ENCODE measurements around the gene MED22. TPM values are rescaled to one million over a fixed set of nuclear protein-coding genes. Genes with fewer than 3 reads are reported as not detected.

MED22 gene
- total and polyA plus RNA-seq, 8 donors: 6.2 to 14.8 (median 10.5) TPM

DNA sequence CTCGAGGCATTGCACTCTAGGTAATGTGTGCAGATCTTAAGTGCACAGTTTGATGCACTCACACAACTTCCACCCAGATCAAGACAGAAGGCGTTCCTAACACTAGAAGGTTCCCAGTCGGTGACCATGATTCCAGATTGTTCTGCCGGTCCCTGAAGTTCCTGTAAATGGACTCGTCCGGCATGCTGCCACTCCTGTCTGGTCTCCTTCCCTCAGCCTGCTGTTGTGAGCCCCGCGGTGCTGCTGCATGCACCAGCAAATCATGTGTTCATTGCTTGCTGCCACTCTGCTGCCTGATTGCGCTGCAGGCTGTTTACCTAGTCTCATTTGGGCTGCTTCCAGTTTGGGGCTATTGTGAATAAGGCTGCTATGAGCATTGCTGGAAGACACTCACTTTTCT lies 39.7 kb upstream of the MED22 start:
- WGBS, 2 donors: 72 to 77% methylated on average over 9 of the region's 9 CpGs
- Histone ChIP-seq H3K4me3 (no peak overlapping the region), H3K4me1 (no peaks in the 10 kb centered on the region), H3K27ac (no peak overlapping the region), H3K9me3 (no peaks in the 10 kb centered on the region), H3K36me3 (no peaks in the 10 kb centered on the region), H3K27me3 (no peaks in the 10 kb centered on the region)
- ATAC-seq: no peak
- intact Hi-C loops (cut with DNase I): no loop called here
- no peak for DNase-seq
- TF ChIP-seq, protein P1, sequence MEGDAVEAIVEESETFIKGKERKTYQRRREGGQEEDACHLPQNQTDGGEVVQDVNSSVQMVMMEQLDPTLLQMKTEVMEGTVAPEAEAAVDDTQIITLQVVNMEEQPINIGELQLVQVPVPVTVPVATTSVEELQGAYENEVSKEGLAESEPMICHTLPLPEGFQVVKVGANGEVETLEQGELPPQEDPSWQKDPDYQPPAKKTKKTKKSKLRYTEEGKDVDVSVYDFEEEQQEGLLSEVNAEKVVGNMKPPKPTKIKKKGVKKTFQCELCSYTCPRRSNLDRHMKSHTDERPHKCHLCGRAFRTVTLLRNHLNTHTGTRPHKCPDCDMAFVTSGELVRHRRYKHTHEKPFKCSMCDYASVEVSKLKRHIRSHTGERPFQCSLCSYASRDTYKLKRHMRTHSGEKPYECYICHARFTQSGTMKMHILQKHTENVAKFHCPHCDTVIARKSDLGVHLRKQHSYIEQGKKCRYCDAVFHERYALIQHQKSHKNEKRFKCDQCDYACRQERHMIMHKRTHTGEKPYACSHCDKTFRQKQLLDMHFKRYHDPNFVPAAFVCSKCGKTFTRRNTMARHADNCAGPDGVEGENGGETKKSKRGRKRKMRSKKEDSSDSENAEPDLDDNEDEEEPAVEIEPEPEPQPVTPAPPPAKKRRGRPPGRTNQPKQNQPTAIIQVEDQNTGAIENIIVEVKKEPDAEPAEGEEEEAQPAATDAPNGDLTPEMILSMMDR (IDR thresholded peaks at IDR 0.05): no peak
- no peak for FAIRE-seq

DNA sequence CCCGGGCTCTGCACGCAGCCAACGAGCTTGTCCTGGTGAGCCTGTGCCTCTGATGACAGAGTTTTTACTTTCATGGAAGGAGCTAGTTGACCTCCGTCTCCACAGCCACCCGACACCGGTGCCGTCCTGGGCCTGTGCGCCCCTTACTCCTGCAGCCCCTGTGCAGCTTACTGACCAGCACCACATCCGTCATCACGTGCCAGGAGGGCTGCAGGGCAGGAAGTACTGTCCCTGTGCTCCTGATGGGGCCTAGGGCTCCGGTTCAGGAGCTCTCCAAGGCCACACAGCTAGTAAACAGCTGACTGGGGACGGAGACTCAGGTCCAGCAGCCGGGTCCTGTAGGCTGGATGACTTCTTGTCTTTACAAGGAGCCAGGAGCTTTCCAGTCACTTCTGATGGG lies 38.4 kb upstream of the MED22 start:
- Histone ChIP-seq H3K27ac (no peak overlapping the region), H3K36me3 (no peaks in the 10 kb centered on the region), H3K4me3 (no peak overlapping the region), H3K9me3 (no peaks in the 10 kb centered on the region), H3K4me1 (no peaks in the 10 kb centered on the region), H3K27me3 (no peaks in the 10 kb centered on the region)
- DNase-seq (peak in 1 of 6 donors; percentile 35), ATAC-seq (no peak), FAIRE-seq (no peak)
- TF ChIP-seq, protein P1 (IDR thresholded peaks at IDR 0.05): no peak
- WGBS, 2 donors: 85 to 88% methylated on average over 13 of the region's 13 CpGs
- intact Hi-C loops (cut with DNase I): no loop called here

DNA sequence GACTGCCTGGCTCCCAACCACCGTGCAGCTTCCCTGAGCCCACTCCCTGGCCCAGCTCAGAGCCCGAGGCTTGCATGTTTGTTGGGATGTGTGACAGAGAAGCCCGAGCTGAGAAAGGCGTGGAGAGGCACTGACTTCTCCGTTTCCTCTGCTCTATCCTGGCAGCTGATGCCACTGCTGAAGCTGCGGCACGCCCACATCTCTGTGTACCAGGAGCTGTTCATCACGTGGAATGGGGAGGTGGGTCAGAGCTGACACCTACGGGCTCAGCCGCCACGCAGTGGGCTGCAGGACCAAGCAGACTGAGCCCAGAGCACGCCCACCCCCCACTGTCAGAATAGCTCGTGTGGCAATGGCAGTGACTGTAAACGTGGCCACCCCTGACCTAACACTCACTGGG lies 37.5 kb upstream of the MED22 start:
- WGBS, 2 donors: 88 to 92% methylated on average over 14 of the region's 14 CpGs
- Histone ChIP-seq H3K27me3 (no peaks in the 10 kb centered on the region), H3K27ac (no peak overlapping the region), H3K4me3 (no peak overlapping the region), H3K9me3 (no peaks in the 10 kb centered on the region), H3K36me3 (no peaks in the 10 kb centered on the region), H3K4me1 (no peaks in the 10 kb centered on the region)
- FAIRE-seq (no peak), ATAC-seq (no peak), DNase-seq (no peak)
- TF ChIP-seq, protein P1 (IDR thresholded peaks at IDR 0.05): no peak
- intact Hi-C loops (cut with DNase I): no loop called here

DNA sequence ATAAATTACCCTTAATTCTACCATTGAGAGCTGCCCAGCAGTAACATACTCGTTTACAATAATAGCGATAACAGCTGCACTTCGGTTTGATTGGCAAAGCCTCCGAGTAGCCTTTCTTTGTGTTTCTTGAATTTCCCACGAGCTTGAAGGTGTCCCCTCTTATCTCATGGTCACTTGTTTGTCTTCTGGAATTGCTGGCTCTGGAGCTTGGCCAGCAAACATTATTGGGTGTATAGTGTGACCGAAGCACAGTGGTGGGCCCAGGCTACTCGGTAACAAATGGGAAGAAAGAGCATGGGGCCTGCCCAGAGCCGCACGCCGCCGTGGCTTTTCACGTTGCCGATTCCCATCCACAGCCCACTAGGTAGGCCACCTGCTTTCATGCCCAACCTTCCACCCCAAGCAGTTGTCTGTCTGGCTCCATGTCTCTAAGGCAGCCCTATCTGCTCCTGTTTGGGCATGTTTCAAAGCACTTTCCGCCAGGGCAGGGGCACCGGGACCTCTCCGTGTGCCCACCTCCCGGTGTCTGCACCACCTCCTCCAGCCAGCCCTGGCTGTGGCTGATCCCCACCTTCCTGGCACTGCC lies 36.9 kb upstream of the MED22 start:
- TF ChIP-seq, protein P1 (IDR thresholded peaks at IDR 0.05): no peak

DNA sequence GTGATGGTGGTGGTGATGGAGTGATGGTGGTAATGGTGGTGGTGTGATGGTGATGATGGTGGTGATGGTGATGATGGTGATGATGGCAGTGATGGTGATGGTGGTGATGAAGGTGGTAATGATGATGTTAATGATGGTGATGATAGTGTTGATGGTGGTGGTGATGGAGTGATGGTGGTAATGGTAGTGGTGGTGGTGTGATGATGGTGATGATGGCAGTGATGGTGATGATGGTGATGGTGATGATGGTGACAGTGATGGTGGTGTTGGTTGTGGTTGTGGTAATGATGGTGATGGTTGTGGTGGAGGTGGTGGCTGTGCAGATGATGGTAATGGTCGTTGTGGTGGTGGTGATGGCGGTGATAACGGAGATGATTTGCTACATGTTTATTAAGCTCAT lies 35.5 kb upstream of the MED22 start:
- H3K27me3 ChIP-seq: no peaks in the 10 kb centered on the region
- WGBS, 2 donors: 95 to 98% methylated on average over 3 of the region's 3 CpGs
- TF ChIP-seq, protein P1 (IDR thresholded peaks at IDR 0.05): no peak
- H3K4me3 ChIP-seq: no peak overlapping the region
- no peaks in the 10 kb centered on the region for H3K36me3 ChIP-seq
- no peak overlapping the region for H3K27ac ChIP-seq
- FAIRE-seq (no peak), ATAC-seq (no peak), DNase-seq (no peak)
- no peaks in the 10 kb centered on the region for H3K9me3 ChIP-seq
- H3K4me1 ChIP-seq: no peaks in the 10 kb centered on the region
- intact Hi-C loops (cut with DNase I): no loop called here

More for the DNA sequence above, 36.9 kb upstream of the MED22 start:
- ATAC-seq (no peak), DNase-seq (no peak), FAIRE-seq (no peak)
- no peak overlapping the region for H3K27ac ChIP-seq
- no peaks in the 10 kb centered on the region for H3K27me3 ChIP-seq
- no peaks in the 10 kb centered on the region for H3K36me3 ChIP-seq
- no peaks in the 10 kb centered on the region for H3K9me3 ChIP-seq
- no peaks in the 10 kb centered on the region for H3K4me1 ChIP-seq
- intact Hi-C loops (cut with DNase I): no loop called here
- H3K4me3 ChIP-seq: no peak overlapping the region
- WGBS, 2 donors: 68 to 77% methylated on average over 13 to 17 of the region's 17 CpGs
